GM21390 (cell line): ENCODE measurements around the gene TMEM270.

Source experiments
- ATAC-seq: cut with Tn5 transposase; IDR thresholded peaks from one replicate; pipeline ENCODE4 v1.9.1; 2021; ENCODE audit not compliant: unreplicated experiment

The TMEM270 gene

DNA sequence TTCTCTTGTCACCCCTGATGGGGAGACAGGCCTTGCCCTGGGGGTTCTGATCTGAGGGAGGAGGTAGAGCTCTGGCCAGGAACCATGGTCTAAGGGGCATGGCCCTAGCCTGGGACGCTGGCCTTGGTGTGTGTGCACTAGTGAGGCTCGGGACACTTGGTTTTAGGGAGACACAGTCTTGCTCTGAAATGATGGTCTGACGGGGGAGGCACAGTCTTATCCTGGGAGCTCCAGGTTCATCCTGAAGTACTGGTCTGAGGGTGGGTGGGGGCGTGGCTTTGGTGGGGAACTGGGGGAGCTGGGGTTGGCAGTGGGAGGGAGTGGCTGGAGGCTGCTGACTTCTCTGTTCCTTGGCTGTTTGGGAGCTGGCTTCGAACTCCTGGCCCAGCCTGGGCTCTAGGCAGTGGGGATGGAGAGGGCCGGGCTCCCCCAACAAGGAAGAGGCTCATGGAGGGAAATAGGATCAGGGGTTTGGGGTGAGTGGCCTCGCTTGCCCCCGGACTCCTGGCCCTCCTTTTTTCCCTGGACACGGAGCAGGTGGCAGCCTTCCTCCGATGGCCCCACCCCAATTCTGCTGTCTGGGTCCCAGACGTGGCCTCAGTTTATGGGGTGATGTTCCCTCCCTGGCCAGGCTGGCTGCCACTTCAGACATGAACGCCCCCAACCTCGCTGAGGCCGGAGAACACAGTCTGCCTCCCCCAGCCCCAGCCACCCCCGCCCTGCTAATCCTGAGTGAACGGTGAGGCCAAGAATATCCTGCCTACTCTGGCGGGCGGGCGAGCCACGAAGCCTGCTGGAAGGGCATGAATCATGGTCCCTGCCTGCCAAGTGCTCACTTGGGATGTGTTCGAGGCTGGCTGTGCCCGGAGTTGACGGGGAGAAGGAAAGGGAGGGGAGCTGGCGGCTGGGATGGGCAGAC, 43.5 kb downstream of the TMEM270 start:
- ATAC-seq: no peak

DNA sequence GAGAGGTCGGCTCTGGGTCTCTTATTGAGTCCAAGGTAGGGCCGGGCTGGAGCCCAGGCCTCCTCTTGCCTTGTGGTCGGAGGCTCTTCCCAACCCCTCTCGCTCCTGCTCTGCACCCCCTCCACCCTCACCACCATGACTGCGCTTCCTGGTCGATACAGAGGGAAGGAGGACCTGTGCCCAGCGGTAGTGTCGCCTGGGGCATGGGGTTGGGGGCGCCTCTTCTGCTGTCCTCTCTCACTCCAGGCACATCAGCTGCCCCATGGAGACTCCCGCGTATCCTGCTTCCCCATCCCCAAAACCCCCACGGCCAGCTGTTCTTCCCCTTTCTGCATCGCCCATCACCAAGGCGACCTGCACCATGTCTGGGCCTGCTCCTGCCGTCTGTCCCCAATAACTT, 44.4 kb downstream of the TMEM270 start:
- no peak for ATAC-seq

DNA sequence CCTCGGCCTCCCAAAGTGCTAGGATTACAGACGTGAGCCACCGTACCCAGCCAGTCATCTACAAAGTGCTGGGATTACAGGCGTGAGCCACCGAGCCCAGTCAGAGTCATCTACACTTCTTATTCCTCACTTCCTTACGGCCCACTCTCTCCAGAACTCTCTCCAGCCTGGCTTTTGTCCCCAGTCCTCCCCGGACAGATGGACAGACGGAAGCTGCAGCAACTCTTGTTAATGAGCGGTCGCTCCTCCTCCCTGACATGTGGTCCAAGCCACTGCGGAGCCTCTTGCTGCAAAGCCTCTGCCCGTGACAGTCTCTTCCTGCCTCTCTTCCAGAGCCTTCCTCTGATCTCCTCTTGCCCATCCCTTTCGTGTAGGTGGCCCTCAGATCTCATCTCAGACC, 45.9 kb downstream of the TMEM270 start:
- no peak for ATAC-seq

DNA sequence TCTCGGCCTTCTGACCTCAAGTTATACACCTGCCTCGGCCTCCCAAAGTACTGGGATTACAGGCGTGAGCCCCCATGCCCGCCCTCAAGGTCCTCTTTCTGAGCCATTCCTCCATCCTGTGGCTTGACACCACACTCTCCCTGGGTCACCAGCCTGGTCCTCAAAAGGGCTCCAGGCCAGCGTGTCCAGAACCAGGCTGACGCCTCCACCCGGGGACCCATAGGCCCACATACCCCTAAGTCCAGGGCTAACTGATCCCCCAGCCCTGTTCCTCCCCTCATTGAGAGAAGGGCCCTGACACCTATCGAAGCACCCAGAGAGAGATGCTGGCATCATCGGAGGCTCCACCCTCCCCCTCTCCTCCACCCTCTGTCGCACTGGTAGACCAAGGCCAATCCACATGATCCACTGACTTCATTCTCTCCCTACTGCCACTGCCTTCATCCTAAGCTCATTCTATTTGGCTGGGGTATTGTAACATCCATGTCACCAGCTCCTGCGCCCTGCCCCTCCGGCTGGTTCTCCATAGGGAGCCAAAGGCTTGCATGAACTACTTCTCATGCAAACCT, 46.7 kb downstream of the TMEM270 start:
- no peak for ATAC-seq

DNA sequence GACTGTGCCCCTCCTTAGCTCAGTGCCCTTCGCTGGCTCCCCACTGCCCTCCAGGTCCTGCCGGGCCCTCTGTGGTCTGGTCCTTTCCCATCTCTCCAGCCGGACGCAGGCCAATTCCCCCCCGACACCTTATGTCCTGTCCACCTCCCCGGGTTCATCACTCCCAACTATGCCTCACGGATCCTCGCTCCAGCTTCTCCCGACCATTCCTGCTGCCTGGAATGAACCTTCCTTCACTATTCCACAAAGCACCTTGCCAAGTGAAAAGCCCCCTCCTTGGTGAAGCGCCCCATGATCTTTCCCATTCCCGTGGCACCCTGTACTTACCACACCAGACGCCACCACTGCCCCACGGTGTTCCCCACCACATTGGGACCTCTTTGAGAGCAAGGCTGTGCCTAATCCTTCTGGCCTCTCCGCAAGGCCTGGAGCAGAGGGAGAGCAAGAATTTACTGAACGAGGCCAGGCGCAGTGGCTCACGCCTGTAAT, 47.2 kb downstream of the TMEM270 start:
- no peak for ATAC-seq

DNA sequence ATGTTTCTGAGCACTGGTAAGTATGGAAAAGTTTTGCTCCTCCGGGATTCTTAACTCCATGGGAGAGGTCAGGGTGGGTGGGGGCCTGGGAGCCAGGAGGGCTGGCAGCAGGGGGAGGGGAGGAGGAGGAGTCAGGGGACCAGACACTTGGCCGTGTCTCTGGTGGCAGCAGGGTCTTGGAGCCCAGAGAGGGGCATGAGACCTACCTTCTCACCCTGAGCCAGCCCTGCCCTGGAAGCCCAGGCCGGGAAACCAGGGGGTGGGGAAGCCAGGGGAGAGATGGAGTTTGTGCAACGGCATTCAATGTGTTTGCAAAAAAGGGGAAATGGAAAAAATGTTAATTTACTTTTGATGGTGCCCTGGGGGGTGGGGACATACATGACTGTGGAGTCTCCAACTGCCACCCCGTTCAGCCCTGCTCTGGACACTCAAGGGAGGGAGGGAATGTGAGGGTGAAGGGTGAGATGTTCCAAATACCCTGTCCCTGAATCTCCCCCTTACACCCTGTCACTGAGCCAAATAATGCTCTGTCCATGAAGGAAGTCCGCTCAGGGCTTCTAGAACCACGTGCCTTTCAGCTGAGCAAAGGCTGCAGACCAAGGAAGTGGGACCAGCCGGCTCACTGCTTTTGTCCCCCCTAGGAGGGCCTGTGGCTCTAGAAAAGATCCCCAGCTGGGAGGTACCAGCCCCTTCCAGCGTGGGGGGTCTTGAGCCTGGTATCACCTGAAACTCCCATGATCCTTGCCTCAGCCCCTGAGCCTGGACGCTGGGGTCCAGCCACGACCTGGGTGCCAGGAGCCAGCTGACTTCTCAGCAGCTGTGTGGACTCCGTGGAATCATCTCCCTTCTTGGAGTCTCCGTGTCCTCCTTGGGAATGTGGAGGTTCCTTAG, 48.3 kb downstream of the TMEM270 start:
- ATAC-seq: no peak

DNA sequence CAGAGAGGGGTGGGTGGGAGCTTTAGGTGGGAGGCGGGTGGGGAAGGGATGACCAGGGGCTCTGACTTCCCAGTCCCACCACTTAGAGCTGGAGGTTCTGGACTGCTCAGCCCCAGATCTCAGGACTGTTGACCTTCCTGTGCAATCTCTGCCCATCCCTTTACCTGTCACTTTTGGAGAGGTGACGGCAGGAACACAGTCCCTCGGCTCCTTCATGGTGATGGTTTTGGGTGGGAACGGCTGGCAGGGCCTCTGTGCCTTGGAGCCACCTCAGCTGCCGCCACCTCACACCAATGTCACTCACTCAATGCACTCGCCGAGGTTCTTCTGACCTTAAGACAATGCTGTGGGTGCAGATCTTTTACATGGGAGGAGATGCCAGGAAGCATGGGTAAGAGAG, 49.0 kb downstream of the TMEM270 start:
- ATAC-seq: no peak

DNA sequence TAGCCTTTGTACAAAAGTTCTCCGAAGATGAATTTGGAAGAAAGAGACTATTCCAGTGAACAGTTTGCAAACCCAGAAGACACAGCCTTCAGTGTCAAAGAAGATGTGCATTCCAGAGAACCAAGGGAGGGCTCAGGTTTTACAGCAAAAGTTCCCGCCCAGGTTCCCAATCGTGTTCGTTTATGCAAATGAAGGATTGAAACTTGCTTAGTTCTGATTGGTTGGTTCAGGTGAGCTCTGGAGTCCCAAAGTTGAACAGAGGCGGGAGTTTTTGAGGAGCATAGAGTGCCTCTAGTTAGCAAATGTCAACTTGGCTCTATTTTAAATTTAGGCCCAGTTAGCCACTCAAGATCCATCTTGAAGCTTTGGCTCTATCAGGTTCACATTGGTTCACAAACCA, 51.3 kb downstream of the TMEM270 start:
- ATAC-seq: no peak
